Esophagus squamous epithelium (tissue), 4 donors: Measurements from ENCODE around the gene RBFOX1.

ENCODE experiments used
- CTCF ChIP-seq, 6 experiments: fragments of 450-650 bp in 4 of 6; fragments of 200-600 bp in 2 of 6; sonication (generic) in 2 of 6; IDR thresholded peaks; one replicate each; pipeline ENCODE4 v1.5.1; 2016 to 2019; ENCODE audit warnings: antibody characterized with exemption in 6 of 6, mild to moderate bottlenecking in 4 of 6, moderate library complexity in 4 of 6
- POLR2A ChIP-seq, 4 donors: fragments of 450-650 bp; IDR thresholded peaks; one replicate each; pipeline ENCODE4 v1.6.1; 2017; ENCODE audit warnings: antibody characterized with exemption in 4 of 4, mild to moderate bottlenecking in 4 of 4, moderate library complexity in 3 of 4

GRCh38 chr16:7404217-7404616 lies 71.6 kb downstream of the RBFOX1 start:
- TF ChIP-seq CTCF (IDR thresholded peaks at IDR 0.05) (no peak), POLR2A (IDR thresholded peaks at IDR 0.05) (no peak)
